ENCODE data around the gene KCP.
"Not testable (repeated sequence)": the region's sequence is repeated elsewhere in the genome, so short reads cannot be mapped to it uniquely, and the experiment has no call there.

KCP gene

DNA sequence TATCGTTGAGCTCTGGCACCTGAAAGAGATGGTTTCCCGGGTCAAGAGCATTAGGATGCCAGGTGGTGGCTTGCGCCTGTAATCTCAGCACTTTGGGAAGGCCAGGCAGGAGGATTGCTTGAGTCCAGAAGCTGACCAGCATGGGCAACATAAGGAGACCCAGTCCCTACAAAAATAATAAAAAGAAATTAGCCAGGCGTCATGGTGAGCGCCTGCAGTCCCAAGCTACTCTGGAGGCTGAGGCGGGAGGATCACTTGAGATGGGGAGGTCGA lies 6.1 kb upstream of the KCP start:
- Histone ChIP-seq H3K27ac (ENCODE audit: low read length) (no peak overlapping the region), H3K27me3 (ENCODE audit: insufficient read depth, low read length) (peaks cover 4% of the 10 kb centered on the region), H3K4me1 (ENCODE audit: insufficient read depth, low read length) (no peaks in the 10 kb centered on the region; the same call in 1 of the 2 replicates), H3K4me3 (ENCODE audit: low read length) (no peak overlapping the region), H3K36me3 (ENCODE audit: insufficient read depth, low read depth, low read length) (no peaks in the 10 kb centered on the region), H3K9me3 (ENCODE audit: insufficient read depth, low read depth, low read length) (no peaks in the 10 kb centered on the region), H3K9ac (ENCODE audit: low read depth, low read length) (no peak overlapping the region)

DNA sequence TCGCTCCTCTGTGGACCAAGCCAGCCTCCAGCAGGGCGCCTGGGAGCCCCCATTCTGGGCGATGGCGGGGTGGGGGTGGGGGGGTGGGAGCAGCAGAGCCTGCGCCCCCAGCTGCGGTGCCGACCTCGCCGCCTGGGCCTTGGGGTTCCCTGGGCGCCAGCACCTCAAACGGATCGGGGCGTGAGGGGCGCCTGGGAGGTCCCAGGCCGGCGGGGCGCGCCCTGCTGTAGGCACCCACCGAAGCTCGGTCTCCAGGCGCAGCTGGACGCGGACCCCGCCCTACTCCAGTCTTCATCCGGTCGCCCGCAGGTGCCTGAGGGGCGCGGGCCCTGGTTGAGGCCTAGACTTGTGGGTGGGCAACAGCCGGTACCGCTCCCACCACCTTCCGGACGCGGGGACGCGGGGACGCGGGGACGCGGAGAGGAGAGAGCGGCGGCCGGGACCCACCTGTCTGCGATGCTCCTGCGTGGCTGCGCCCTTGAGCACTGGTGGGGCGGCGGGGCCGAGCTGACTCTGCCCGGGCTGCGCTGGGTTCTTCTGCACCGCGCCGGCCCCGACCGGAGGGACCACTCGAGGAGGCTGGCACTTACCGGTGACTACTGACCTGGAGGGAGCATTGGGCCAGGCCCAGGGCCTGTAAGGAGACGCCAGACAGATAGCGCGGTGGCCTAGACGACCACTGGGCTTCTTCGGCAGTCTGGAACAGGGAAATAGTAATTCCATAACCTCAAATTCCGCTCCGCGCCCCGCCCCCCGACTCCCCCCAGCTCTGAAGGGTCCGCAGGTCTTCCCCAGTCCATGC lies 5.5 kb upstream of the KCP start:
- no peak overlapping the region for H3K27ac ChIP-seq (ENCODE audit: low read length)
- H3K4me1 ChIP-seq (ENCODE audit: insufficient read depth, low read length): peaks cover 3% of the 10 kb centered on the region; the same call in 1 of the 2 replicates
- H3K4me3 ChIP-seq (ENCODE audit: low read length): no peak overlapping the region
- H3K27me3 ChIP-seq (ENCODE audit: insufficient read depth, low read length): peaks cover 6% of the 10 kb centered on the region
- no peaks in the 10 kb centered on the region for H3K36me3 ChIP-seq (ENCODE audit: insufficient read depth, low read depth, low read length)
- no peaks in the 10 kb centered on the region for H3K9me3 ChIP-seq (ENCODE audit: insufficient read depth, low read depth, low read length)
- no peak overlapping the region for H3K9ac ChIP-seq (ENCODE audit: low read depth, low read length)

DNA sequence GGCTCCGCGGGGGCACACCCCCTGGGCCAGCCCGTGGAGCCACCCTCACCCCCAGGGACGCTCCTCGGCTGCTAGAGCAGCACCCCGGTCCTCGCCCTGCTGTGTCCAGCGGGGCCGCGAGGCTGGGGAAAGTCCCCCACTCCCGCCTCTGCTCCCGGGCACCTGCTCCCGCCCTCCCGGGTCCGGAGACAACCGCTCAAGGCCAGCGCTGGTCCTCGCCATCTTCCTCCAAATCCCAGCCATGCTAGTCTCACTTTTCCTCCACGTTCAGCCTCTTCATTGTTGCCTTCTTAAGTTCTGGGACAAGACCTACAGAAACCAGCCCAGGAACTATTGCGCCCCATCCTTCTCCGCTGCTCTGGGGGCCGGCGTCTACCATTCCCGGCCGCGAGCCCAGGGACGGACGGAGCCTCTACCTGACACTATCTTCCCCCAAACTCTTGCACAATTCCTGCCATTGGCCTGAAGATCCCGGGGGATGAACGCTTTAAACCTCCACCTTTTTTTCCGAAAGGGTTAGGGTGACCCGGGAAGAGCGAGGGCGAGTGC lies 4.8 kb upstream of the KCP start:
- Histone ChIP-seq H3K27ac (ENCODE audit: low read length) (no peak overlapping the region), H3K9me3 (ENCODE audit: insufficient read depth, low read depth, low read length) (no peaks in the 10 kb centered on the region), H3K9ac (ENCODE audit: low read depth, low read length) (no peak overlapping the region), H3K27me3 (ENCODE audit: insufficient read depth, low read length) (peaks cover 13% of the 10 kb centered on the region), H3K4me1 (ENCODE audit: insufficient read depth, low read length) (peaks cover 7% of the 10 kb centered on the region; the same call in 1 of the 2 replicates), H3K4me3 (ENCODE audit: low read length) (no peak overlapping the region), H3K36me3 (ENCODE audit: insufficient read depth, low read depth, low read length) (no peaks in the 10 kb centered on the region)

DNA sequence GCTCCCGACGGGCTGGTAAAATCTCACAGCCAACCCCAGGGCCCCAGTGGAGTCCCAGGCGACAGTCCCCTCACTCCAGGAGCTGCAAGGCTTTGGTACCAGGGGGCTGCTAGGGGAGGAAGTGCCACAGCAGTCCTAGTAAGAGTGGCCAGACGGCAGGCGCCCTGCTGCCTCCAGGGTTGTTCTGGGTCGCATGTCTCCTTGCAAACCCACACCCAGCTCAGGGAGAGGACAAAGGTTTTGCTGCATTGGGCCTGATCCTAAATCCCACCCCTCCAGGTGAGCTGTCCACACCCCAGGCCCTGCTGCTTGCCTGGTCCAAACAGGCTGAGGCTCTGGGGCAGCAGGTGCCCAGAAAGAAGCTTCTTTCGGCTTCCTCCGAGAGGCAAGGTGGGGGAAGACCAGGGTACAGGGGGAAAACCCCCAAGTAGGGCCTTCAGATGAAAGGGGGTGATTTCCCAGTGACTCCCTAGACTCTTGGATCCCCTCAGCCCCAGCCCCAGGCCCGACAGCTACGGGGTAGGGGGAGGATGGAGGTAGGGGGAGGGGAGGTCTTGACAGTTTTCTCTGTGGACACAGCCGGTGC lies 4.2 kb upstream of the KCP start:
- H3K4me3 ChIP-seq (ENCODE audit: low read length): no peak overlapping the region
- H3K4me1 ChIP-seq (ENCODE audit: insufficient read depth, low read length): peaks cover 7% of the 10 kb centered on the region; the same call in 1 of the 2 replicates
- peaks cover 20% of the 10 kb centered on the region for H3K27me3 ChIP-seq (ENCODE audit: insufficient read depth, low read length)
- no peak overlapping the region for H3K9ac ChIP-seq (ENCODE audit: low read depth, low read length)
- no peaks in the 10 kb centered on the region for H3K9me3 ChIP-seq (ENCODE audit: insufficient read depth, low read depth, low read length)
- no peak overlapping the region for H3K27ac ChIP-seq (ENCODE audit: low read length)
- no peaks in the 10 kb centered on the region for H3K36me3 ChIP-seq (ENCODE audit: insufficient read depth, low read depth, low read length)

DNA sequence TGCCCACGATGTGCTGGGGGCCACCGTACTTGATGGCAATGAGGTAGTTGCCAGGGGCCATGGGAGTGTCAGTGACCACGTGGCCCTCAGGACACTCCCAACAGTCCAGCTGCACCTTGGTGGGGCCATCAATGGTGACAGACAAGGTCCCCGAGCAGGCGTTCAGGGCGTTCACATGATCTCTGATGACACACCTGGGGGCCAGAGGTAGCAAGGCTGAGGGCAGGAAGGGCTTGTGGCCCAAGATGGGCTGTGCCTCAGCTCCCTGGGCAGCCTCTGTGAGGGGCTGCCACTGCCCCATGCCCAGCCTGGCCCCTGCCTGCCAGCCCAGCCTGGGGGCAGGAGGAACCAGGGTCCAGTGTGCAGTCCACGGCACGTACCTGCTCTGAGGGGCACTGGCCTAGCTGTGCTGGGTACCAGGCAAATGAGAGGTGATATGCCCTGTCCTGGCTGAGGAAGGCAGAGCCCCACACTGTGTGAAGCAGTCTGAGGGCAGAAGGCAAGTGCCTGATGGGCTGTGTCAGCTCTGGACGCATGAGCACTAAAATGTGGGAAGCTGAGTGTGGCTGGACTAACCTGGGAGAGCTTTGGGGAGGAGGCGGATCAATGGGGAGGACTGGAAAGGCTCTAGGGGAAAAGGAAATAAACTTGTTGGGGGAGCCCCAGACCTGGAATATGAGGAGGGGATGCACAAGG lies 3.5 kb upstream of the KCP start:
- Histone ChIP-seq H3K27ac (ENCODE audit: low read length) (no peak overlapping the region), H3K9me3 (ENCODE audit: insufficient read depth, low read depth, low read length) (no peaks in the 10 kb centered on the region), H3K9ac (ENCODE audit: low read depth, low read length) (no peak overlapping the region), H3K36me3 (ENCODE audit: insufficient read depth, low read depth, low read length) (no peaks in the 10 kb centered on the region), H3K4me3 (ENCODE audit: low read length) (no peak overlapping the region), H3K4me1 (ENCODE audit: insufficient read depth, low read length) (peaks cover 7% of the 10 kb centered on the region; the same call in 1 of the 2 replicates), H3K27me3 (ENCODE audit: insufficient read depth, low read length) (peaks cover 26% of the 10 kb centered on the region)

DNA sequence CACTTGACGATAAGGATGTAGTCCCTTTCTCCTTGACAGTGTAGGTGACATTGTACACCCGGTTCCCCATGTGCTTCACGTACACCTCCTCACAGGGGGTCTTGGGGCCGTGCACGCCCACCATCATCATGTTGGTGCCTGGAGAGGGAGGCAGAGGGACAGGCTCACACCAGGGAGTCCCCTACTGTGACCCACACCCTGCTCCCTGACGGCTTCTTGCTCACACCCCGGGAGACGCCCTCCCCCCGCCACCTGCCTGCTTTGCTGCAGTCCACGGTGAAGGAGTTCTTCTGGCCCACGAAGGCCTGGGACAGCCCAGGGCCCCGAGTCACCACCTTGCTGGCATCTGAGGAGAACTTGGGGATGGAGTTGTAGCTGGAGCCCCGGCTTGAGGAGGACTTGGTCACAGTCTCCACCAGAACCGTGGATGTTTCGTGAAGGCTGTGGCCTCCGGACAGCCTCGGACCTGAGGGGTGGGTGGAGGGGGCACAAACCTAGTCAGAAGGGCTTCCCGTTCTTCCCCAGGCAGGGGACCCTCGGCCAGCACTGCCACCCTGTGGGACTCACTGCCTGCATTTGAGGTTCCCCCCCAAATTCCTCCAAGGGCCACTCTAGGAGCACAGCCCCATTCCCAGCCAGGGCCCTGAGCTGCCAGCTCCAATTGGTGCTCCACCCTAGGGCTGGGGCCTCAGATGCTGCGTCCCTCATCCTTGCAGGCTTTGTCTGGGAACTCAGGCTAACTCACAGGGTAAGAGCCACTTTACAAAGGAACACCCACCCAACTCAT lies 2.4 kb upstream of the KCP start:
- not testable (repeated sequence) for H3K4me3 ChIP-seq (ENCODE audit: low read length); H3K4me1 ChIP-seq (ENCODE audit: insufficient read depth, low read length); H3K27ac ChIP-seq (ENCODE audit: low read length); H3K36me3 ChIP-seq (ENCODE audit: insufficient read depth, low read depth, low read length); H3K9me3 ChIP-seq (ENCODE audit: insufficient read depth, low read depth, low read length); H3K9ac ChIP-seq (ENCODE audit: low read depth, low read length)
- H3K27me3 ChIP-seq (ENCODE audit: insufficient read depth, low read length): peaks cover 29% of the 10 kb centered on the region

DNA sequence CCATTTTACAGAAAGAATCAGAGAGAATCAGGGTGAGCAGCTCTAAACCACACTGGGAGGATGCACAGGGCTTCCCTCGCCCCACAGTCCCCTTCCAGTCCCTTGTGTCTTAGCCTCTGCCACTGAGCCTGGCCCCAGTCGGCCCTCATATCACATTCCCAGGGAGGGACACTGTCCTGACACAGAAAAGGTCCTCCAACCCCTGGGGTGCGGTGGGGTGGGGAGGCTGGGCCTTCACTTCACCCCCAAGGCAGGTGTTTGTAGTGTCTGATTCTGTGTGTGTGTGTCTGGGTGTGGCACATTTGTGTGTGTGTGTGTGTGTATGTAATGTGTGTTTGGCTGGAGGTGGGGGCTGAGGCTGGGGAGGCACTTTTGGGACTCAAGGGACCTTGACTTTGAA lies 1.8 kb upstream of the KCP start:
- Histone ChIP-seq H3K27me3 (ENCODE audit: insufficient read depth, low read length) (peaks cover 29% of the 10 kb centered on the region), H3K9ac (ENCODE audit: low read depth, low read length) (no peak overlapping the region), H3K27ac (ENCODE audit: low read length) (no peak overlapping the region), H3K4me1 (ENCODE audit: insufficient read depth, low read length) (peaks cover 7% of the 10 kb centered on the region; the same call in 1 of the 2 replicates), H3K9me3 (ENCODE audit: insufficient read depth, low read depth, low read length) (no peaks in the 10 kb centered on the region), H3K36me3 (ENCODE audit: insufficient read depth, low read depth, low read length) (no peaks in the 10 kb centered on the region), H3K4me3 (ENCODE audit: low read length) (no peak overlapping the region)

DNA sequence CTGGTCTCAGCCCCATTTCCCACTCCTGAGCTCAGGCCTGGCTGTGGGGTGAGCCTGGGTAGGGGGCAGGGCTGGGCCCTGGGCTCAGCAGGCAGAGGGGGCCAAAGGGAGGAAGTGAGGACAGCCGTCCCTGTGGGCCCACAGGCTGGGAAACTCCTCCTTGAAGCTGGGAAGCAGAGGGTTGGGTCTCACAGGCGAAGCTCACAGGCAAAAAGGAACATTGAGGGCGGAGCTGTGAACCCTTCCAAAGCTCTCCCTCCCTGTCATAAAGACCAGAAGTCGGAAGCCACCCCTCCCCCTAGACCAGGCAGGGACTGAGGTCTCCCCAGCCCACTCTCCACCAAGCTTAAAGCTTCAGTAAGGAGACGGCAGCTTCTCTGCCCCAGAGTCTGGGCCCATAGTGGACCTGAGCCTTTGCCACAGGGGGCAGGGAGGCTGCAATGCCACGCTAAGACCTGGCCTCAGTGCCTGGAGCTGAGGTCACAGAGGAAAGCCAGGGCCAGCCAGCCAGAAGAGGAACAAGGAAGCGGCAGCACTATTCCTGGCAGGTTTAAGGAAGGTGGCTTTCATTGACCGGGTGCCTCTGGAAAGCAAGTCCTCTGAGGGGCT lies 1.0 kb upstream of the KCP start:
- Histone ChIP-seq H3K4me1 (ENCODE audit: insufficient read depth, low read length) (peaks cover 7% of the 10 kb centered on the region; the same call in 1 of the 2 replicates), H3K36me3 (ENCODE audit: insufficient read depth, low read depth, low read length) (no peaks in the 10 kb centered on the region), H3K9me3 (ENCODE audit: insufficient read depth, low read depth, low read length) (no peaks in the 10 kb centered on the region), H3K4me3 (ENCODE audit: low read length) (no peak overlapping the region; the same call in 1 of the 2 replicates), H3K9ac (ENCODE audit: low read depth, low read length) (peak overlapping the region; percentile 26; the same call in 1 of the 2 replicates), H3K27ac (ENCODE audit: low read length) (no peak overlapping the region), H3K27me3 (ENCODE audit: insufficient read depth, low read length) (peaks cover 29% of the 10 kb centered on the region)

DNA sequence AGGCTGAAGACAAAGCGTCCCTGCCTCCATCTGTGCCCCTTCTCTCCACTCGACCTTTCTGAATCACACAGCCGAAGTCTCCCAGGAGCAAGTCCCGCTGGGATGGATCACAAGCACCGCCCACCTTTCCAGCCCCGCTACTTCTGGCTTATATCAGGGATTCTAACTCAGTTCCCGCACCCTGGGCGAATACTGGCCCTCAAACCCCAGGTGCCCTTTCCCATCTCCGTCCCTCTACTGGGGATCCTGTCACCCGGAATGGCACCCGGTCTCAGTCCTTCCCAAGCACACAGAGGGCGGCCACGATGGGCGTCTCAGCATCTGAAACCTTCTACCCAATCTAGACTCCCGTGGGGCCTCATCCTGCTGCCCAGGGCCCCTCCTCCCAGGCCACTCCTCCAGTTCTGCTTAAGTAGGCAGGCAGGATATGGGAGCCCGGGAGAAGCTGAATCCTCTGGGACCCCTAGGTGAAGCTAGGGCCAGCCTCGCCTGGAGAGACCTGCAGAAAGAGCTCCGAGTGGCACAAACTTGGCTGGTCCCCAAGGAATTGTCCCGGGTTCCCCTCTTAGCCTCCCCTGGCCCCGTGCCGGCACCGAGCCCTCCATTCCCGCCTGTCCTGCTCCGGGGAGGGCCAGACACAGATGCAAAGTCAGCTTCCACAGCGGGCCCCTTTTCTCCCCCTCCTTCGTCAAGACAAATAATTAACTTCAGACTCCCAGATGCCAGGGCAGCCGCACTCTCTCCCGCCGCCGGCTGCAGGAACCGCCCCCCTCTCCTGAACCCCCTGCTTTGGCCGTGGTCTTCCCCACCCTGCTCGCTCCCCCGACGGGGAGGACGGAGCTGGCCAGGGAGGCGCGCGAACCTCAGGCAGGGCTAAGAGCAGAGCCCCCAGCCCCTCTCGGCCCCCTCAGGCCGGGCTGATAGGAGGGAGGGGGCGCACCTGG lies 612 bp downstream of the KCP start:
- no peaks in the 10 kb centered on the region for H3K9me3 ChIP-seq (ENCODE audit: insufficient read depth, low read depth, low read length)
- H3K36me3 ChIP-seq (ENCODE audit: insufficient read depth, low read depth, low read length): no peaks in the 10 kb centered on the region
- peaks cover 7% of the 10 kb centered on the region; the same call in 1 of the 2 replicates for H3K4me1 ChIP-seq (ENCODE audit: insufficient read depth, low read length)
- peaks cover 29% of the 10 kb centered on the region for H3K27me3 ChIP-seq (ENCODE audit: insufficient read depth, low read length)
- H3K4me3 ChIP-seq (ENCODE audit: low read length): peak overlapping the region; percentile 76
- H3K27ac ChIP-seq (ENCODE audit: low read length): no peak overlapping the region
- peak overlapping the region; percentile 46; the same call in 1 of the 2 replicates for H3K9ac ChIP-seq (ENCODE audit: low read depth, low read length)

All from iPS-20b (cell line).